HG03457 (cell line): ENCODE data around the gene FLRT2.

Source experiments
- ATAC-seq: cut with Tn5 transposase; IDR thresholded peaks from one replicate; pipeline ENCODE4 v1.9.1; 2021; ENCODE audit warnings: moderate number of reproducible peaks; ENCODE audit not compliant: unreplicated experiment

FLRT2 gene

GRCh38 chr14:85644211-85644610 lies 114.3 kb downstream of the FLRT2 start:
- ATAC-seq: no peak

DNA sequence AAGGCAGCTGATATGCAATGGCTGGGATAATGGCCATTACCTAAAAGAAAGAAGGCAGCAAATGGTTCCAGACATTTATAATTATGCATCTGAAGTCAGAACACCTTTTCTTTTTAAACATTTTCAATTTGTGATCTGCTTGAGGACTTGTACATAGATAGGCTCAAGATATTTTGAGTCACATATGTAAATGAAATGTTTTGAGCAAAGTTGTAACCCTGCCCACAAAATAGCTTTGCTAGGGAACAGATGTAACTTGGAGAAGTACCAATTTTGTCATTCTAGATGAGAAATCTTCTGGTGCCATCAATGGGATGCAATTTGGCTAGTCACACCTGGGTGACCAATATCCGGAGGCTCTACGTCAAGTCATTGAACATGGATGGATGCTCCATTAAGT lies 123.1 kb downstream of the FLRT2 start:
- no peak for ATAC-seq

DNA sequence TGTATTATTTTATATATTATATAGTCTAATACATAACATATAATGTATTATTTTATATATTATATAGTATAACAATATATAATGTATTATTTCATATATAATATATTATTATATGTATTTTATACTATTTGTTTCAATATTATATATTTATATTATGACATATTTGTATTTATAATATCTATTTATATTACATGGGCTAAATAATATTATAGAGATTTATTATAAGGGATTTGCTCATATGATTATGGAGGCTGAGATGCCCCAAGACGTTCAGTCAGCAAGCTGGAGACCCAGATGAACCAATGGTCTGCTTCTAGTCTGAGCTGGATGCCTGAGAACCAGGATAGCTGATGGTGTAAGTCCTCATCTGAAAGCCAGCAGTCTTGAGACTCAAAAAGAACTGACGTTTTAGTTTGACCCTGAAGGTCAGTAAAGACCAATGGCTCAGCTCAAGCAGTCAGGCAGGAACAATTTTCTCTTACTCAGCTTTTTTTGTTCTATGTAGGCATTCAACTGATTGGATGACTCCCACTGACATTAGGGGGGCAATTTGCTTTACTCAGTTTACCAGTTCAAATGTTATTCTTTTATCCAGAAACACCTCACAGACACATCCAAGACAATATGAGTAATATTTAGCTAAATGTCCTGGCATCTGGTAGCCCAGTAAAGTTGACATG lies 130.4 kb downstream of the FLRT2 start:
- no peak for ATAC-seq

DNA sequence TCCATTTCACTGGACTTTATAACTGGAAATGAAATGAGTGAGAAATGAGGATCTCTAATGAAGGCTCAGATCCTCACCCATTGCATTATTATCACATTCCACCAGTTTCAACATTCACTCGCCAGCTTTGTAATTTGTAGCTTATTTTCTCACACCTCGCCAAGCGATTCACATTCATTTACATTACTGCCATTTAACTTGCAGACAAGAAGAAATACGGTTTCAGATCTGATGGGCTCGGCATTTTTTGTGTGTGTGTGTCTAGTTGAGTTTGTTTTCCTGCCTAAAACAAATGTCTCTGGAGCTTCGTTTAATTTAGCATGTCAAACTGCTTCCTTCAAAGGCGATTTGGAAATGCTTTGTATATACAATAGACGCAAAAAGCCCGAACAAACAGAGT lies 132.2 kb downstream of the FLRT2 start:
- ATAC-seq: no peak

DNA sequence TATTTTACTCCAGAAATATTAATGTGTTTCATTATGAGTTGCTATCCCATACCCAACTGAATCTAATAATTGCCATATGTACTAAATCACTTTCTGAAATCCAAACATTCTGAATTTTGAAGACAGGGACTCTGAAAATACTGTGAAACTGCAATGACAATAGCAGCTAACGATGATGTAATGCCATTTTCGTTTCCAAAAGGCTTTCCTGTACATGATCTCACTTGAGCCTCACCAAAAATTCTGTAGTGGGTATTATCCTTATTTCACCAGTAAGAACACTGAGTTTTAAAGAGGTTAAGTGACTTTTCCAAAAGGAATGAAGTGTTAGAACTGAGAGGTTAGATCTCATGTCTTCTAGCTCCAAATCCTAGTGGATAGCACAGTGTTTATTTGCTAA lies 133.3 kb downstream of the FLRT2 start:
- ATAC-seq: no peak

GRCh38 chr14:85663667-85664066 lies 133.7 kb downstream of the FLRT2 start:
- ATAC-seq: no peak

DNA sequence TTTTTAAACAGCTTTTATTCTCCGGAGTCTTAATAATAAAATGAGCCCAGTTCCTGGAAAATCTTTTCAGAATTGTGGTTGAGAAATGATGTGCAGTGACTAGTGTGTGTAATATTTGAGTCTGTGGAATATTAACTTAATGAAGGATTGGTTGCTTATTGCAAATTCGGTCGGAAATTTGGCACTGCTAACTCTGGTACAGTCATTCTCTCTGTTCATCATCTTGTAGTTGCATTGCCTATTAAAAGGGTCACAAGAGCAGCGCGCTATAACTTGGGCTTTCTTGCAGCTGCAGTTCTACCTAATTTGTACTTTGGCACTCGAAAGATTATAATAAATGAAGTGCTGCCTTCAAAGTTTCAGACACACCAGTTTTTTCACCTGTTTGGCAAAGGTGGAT lies 146.0 kb downstream of the FLRT2 start:
- ATAC-seq: no peak

GRCh38 chr14:85686908-85687307 lies 157.0 kb downstream of the FLRT2 start:
- ATAC-seq: no peak

DNA sequence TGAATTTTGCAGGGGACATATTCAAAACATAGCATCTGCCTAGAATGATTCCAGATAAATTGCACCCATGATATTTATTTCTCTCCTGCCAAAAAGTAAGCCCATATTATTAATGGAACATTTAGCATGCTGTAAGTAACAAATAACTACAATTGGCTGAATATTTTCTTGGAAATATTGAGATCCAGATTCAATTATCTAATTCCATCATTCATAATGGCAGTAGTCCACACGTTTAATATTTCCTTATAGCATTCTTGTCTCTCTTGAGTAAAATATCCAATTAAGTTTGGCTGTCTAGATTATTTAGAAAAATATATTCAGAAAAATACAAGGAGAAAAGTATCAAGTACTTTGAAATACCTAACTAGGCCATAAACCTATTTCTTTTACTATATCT lies 157.5 kb downstream of the FLRT2 start:
- no peak for ATAC-seq

GRCh38 chr14:85688006-85688405 lies 158.1 kb downstream of the FLRT2 start:
- ATAC-seq: no peak

DNA sequence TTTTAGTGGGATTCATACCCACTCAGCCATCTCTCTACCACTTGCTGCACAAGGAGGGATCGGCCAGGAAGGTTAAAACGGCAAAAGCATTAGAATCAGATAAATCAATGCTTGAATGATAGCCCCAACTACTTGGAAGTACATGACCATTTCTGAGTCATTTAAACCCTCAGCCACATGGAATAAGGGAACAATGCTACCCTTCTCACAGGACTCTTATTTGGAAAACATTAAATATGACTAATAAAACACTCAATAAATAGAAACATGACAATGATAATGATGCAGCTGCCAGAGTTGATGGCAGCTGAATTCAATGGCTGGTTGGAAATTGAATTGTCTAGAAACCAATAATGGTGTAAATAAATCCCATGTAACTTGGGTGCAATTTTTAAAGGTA lies 165.4 kb downstream of the FLRT2 start:
- no peak for ATAC-seq

DNA sequence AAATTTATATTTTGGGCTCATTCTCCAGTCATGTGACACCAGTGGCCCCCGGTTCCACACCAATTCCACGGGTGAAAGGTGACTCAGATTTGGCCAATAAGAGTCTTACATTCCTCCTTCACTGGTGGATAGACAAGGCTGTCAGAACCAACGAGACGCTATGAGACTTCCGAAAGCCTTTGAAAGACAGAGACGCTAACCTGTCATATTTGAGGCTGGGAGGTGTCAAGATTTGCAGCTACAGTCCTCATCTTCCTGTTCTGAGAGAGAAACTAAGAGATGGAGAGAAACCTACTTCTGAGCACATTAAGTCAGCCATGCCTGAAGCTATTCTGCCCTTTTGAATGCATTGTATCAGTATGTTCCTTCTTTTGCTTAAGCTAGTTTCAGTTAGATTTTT lies 171.2 kb downstream of the FLRT2 start:
- ATAC-seq: no peak

GRCh38 chr14:85701763-85702162 lies 171.8 kb downstream of the FLRT2 start:
- ATAC-seq: no peak

DNA sequence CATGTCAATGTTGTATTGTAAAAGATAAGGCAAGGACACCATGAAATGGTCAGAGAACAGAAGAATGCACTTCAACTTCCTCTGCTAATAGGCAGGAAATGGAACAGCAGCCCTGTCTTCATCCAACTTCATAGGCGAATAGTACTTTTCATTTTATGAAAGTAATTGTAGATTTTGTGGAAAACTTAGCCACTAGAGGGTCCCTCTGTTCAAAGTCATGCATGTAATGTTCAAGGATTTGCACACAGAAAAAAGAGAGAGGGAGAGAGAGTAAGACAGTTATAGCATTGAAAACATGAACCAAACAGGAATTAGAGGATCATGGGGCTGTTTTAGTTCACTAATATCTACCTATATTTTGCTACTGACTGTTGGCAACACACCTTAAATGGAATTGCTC lies 172.2 kb downstream of the FLRT2 start:
- ATAC-seq: no peak

DNA sequence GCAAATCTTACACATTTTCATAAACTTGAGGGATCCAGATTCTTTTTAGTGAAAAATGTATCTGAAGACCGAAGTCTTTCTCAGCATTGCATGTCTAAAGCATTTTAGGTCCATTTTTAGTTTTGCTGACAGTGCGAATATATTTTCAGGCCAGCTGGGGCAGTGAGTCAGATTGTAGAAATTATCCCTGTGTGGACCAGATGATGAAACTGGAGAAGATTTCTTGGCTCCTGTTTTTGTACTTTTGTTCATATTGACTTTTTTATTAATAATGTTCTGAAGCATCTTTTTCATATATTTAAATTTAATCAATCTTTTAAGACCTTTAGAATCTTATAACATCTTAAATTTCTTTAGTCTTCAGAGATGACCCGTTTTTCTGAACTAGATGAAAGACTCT lies 173.1 kb downstream of the FLRT2 start:
- no peak for ATAC-seq
